ENCODE results near the gene MEI1.
"Not testable (repeated sequence)": the region's sequence is repeated elsewhere in the genome, so short reads cannot be mapped to it uniquely, and the experiment has no call there.

Gene MEI1

GRCh38 chr22:41659941-41660340 is 39.4 kb upstream of the MEI1 start:
- no peak for DNase-seq (ENCODE audit: low read depth)
- H3K4me3 ChIP-seq (ENCODE audit: low read length) = no peak overlapping the region
- no peak for TF ChIP-seq CTCF (conservative IDR thresholded peaks at IDR 0.05; ENCODE audit: low read length)

- H3K4me3 ChIP-seq (ENCODE audit: low read length) = no peak overlapping the region
- no peak for TF ChIP-seq CTCF (conservative IDR thresholded peaks at IDR 0.05; ENCODE audit: low read length)
Measured at GRCh38 chr22:41660416-41660815, 38.9 kb upstream of the MEI1 start.

GRCh38 chr22:41661088-41661487 is 38.2 kb upstream of the MEI1 start:
- no peak overlapping the region for H3K4me3 ChIP-seq (ENCODE audit: low read length)
- no peak for DNase-seq (ENCODE audit: low read depth)
- TF ChIP-seq CTCF (conservative IDR thresholded peaks at IDR 0.05; ENCODE audit: low read length) = no peak

More at GRCh38 chr22:41660416-41660815, 38.9 kb upstream of the MEI1 start:
- DNase-seq (ENCODE audit: low read depth) = no peak

GRCh38 chr22:41661713-41662112 is 37.6 kb upstream of the MEI1 start:
- DNase-seq (ENCODE audit: low read depth) = no peak
- H3K4me3 ChIP-seq (ENCODE audit: low read length) = no peak overlapping the region
- TF ChIP-seq CTCF (conservative IDR thresholded peaks at IDR 0.05; ENCODE audit: low read length) = no peak

- not testable (repeated sequence) for DNase-seq (ENCODE audit: low read depth)
Measured at GRCh38 chr22:41663594-41663993, 35.7 kb upstream of the MEI1 start.

GRCh38 chr22:41664490-41664889 is 34.8 kb upstream of the MEI1 start:
- TF ChIP-seq CTCF (conservative IDR thresholded peaks at IDR 0.05; ENCODE audit: low read length) = no peak

More at GRCh38 chr22:41663594-41663993, 35.7 kb upstream of the MEI1 start:
- H3K4me3 ChIP-seq (ENCODE audit: low read length) = not testable (repeated sequence)

GRCh38 chr22:41664951-41665350 is 34.4 kb upstream of the MEI1 start:
- TF ChIP-seq CTCF (conservative IDR thresholded peaks at IDR 0.05; ENCODE audit: low read length) = no peak
- no peak for DNase-seq (ENCODE audit: low read depth)
- no peak overlapping the region for H3K4me3 ChIP-seq (ENCODE audit: low read length)

More at GRCh38 chr22:41664490-41664889, 34.8 kb upstream of the MEI1 start:
- no peak for DNase-seq (ENCODE audit: low read depth)
- H3K4me3 ChIP-seq (ENCODE audit: low read length) = no peak overlapping the region
